Activated CD4-positive, alpha-beta T cell treated with anti-CD3 and anti-CD28 coated beads, Interleukin-2, amount 50 U/mL, for 48 hours (primary cell): ENCODE measurements around the gene PDIK1L.

ENCODE experiments used
- DNase-seq, 2 experiments: peaks; one replicate each; pipeline ENCODE4 v3.0.0-alpha.2; 2020

PDIK1L gene

DNA sequence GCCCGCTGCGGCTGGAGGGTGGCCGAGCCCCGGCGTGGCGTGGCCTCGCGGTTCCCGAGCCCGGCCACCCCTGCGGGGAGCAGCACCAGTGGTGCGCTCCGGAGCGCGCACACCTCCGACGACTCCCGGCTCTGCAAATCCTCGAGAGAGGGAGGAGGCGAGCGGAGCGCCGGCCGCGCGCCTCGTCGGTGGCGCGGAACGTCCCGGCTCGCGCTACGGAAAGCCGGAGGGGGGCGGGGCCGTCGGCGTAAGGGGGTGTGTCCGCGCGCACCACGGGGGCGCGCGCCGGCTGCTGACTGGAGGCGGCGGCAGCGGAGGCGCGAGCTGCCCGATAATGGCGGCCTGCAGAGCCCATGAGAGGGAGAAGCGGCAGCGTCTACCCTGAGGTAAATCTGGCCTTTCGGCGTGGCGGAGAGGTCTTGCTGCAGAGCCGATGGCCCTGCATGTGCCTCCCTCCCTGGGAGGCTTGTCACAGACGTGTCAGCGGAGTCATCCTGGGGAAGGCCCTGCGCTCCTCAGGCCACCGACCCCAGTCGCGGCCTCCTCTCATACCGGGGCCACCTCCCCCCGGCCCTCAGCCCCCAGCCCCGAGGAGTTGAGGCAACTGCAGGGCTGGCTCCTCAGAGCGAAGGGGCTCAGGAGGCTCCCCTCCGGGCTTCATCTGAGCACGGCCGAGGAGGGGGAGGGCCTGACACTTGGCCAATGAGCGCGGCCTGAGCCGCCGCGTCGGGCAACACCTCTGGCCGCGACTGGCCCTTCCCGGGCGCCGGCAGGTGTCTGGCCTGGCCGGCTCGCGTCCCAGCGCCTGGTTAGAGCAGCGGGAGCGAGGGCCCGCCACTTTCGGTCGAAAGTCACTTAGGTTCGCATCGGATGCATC lies at the start of gene PDIK1L:
Gene PDIK1L (plus strand): TSS at position 295 of the 877 bp plus-strand sequence. CDS start 2,485 bp downstream, outside the sequence.
- peak; percentile 93 to 94 for DNase-seq

DNA sequence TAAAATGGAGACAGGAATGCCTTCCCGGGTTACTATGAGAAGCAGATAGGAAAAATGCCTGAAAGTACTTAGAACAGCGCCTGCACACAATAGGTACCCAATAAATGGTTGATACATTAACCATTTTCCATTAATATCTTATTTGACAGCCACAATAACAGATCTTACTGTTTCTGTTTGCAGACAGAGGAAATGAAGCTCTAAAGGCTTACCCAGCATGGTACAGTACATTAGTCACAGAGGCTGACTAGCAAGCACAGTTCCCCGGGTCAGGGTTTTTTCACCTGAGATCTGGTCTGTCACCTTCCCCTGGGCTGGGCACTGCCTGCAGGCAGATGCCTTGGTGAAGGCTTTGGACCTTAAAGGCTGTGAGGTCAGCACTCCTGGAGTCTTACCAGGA lies 47.1 kb upstream of the PDIK1L start:
- DNase-seq: no peak

GRCh38 chr1:26066160-26066559 lies 45.5 kb upstream of the PDIK1L start:
- DNase-seq: no peak

- no peak for DNase-seq
These were observed 44.8 kb upstream of the PDIK1L start for GRCh38 chr1:26066857-26067256.

DNA sequence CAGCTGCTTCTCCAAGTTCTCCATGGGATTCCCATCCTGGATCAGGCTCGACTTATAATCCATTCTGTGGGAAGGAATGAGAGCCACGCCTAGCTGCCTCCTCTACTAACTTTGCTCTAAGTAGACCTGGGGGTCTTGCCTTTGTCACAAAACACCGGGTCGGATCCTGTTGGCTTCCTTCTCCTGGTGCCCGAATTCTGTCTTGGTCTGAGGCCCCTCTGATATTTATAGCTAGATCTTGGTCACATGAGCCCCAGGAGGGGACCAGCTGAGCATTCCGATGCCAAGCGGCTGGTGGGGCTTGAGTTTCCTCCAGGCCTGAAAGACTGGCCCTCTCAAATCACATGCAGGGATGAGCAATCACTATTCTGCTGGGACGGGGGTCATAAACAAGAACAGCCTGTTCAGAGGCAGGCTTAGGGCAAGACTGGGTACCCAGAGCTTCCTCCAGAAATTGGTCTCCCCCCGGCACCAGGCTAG lies 44.2 kb upstream of the PDIK1L start, which contains the start of gene TRIM63:
Gene TRIM63 (minus strand): TSS at position 199 of the 480 bp plus-strand sequence. CDS start 136 bp downstream, at position 63.
- no peak for DNase-seq

- DNase-seq: no peak
These were observed 41.7 kb upstream of the PDIK1L start for GRCh38 chr1:26069941-26070295.

DNA sequence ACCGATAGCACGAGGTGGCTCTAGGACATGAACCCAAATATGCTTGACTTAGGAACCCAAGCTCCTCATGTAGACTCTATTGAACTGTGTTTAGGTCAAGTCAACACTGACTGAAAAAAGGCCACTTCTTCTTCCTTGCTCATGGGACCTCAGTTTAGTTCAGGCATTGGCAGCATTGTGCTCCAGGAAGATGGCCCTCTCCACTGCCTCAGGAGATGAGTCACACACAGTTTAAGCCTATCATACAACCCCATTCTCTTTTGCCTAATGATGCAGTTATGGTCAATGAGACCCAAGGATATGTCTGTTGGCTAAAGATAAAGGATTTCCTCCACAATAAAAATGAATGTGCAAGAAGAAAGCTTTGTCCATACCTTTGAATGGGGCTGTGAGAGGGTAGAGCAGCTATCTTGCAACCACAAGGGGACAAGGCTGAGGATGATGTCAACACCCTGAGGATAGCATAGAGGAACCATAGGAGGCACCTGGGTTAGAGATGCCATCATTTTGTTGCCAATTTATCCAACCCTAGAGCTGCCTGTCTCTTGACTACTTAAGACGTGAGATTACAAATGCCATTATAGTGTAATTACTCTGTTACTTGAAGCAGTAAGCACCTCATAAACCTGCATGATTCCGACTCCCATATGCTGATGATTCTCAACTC lies 41.2 kb upstream of the PDIK1L start:
- no peak for DNase-seq

DNA sequence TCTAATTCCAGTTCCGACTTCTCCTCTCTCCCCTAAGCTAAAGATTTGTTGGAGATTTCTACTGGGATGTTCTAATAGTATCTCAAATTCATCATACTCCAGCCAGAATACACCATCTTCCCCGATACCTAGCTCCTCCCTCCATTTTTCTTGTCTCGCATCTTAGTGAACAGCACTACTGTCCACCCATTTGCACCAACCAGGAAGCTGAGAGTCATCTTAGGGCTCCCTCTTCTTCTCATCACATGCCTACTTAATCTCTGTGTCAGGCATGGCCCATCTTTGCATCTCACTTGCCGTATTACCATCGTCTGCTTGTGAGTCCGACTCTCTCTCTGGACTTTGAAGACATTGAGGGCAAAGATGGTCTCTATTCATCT lies 40.7 kb upstream of the PDIK1L start:
- DNase-seq: no peak

DNA sequence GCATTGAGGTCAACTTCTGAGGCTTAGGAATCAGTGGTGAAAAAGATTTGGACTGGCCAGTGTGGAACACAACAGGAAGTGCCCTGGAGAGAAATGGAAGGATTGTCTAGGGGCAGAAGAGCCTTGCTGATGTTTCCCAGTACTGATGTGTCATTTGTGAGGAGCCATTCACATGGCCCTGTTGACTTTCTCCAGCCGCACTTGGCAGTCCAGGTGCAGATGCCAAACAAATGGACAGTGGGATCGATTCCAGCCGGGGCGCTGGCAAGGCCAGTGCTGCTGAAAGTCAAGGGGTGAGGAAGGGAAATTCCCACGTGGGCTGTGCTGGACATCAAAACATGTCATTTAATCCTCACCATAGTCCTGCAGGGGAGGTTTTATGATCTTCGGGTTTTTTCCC lies 39.3 kb upstream of the PDIK1L start:
- DNase-seq: no peak

DNA sequence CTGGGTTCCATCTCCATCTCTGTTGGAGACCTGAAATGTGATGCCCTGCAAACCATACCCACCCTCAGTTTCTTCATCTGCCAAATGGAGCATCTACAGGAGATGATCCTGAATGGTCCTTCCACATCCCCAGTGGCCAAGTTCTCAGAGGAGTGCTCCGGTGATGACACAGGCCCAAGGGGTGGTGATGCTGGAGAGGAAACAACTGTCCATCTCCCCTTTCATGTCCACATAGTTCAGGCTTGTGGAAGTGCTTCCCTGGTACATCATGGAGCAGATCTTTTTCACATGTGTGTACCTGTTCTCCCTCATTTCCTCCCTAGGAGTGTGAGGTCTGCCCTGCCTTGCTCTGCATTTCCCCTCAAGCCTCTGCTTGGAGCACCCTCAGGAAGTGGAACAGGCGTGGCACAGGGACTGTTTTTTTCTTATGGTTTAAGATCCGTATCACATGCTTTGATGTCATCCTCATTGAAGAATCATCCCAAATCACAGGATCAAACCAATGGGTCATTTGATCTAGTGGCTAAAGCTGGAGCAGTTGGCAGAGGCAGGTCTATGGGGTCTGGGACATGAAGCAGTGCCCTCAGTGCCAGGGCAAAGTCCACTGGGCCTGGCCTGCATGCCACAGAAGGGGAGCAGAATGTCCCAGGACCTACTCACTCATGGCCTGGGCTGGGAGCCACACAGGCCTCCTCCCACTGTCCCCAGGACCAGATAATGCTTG lies 36.0 kb upstream of the PDIK1L start:
- DNase-seq: no peak

DNA sequence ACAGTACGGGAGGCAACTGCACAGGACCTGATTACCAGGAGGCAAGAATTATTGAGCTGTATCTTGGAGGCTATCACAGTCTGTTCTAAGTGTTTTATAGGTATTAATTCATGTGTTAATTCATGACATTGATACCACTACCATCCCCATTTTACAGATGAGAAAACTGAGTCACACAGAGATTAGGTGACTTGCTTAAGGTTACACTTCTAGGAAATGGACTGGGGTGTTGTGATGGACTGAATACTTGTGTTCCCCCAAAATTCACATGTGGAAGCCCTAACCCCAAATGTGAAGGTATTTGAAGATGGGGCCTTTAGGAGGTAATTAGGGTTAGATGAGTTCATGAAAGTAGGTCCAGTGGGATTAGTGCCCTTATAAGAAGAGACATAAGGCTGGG lies 34.1 kb upstream of the PDIK1L start:
- DNase-seq: no peak

- no peak for DNase-seq
These were observed 33.1 kb upstream of the PDIK1L start for GRCh38 chr1:26078286-26079177.

DNA sequence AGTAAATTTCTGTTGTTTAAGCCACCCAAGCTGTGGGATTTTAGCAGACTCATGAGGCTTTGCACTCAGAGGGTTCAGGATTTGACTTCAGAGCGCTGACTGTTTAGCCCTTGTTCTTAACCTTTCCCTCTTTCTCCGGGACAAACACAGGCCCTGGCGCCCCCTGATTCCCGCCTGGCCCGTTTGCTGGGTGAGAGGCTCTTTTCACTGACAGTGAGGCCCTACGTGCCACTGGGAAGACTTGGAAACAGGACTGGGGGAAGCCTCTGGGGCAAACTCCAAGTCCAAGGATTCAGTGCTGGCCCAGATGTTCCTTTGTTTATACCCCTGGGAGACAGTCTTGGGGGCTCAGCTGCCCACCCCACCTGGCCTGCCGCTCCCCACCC lies 32.5 kb upstream of the PDIK1L start:
- DNase-seq: no peak

DNA sequence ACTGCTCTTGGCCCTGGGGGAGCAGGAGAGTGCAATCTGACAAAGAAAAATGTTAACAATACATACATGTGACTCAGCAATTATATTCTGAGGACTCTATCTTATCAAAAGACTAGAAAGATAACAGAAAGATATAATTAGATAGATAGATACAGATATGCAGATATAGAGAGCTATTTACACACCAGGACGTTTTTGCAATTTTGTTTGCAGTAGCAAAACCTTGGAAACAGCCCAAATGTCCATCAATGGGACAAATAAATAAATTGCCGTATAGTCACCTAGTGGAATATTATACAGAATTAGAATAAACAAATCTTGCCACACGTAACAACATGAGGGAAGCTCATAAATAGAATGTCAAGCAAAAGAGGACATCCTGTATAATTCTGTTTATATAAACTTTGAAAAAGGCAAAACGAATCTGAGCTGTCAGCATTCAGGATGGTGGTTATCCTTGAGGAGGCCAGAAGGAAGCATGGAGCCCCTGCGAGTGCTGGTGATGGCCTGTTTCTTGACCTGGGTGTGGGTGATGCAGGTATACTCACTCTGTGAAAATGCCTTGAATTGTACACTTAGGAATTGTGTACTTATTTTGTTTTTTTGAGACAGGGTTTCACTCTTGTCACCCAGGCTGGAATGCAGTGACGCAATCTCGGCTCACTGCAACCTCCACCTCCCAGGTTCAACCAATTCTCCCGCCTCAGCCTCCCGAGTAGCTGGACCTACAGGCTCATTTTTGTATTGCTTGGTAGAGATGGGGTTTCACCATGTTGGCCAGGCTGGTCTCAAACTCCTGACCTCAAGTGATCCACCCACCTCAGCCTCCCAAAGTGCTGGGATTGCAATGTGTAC lies 31.4 kb upstream of the PDIK1L start:
- no peak for DNase-seq

GRCh38 chr1:26081267-26082019 lies 30.2 kb upstream of the PDIK1L start:
- DNase-seq: no peak

GRCh38 chr1:26082020-26082350 lies 29.6 kb upstream of the PDIK1L start:
- no peak for DNase-seq

- no peak for DNase-seq
These were observed 28.4 kb upstream of the PDIK1L start for GRCh38 chr1:26083208-26083607.

- no peak for DNase-seq
These were observed 27.5 kb upstream of the PDIK1L start for GRCh38 chr1:26084091-26084561.

- no peak for DNase-seq
These were observed 26.8 kb upstream of the PDIK1L start for GRCh38 chr1:26084844-26085243.

- no peak for DNase-seq
These were observed 22.5 kb upstream of the PDIK1L start for GRCh38 chr1:26089125-26089524.

GRCh38 chr1:26090893-26091292 lies 20.7 kb upstream of the PDIK1L start:
- DNase-seq: no peak
